H1 (cell line): ENCODE results near the gene MINDY1. TPM values are rescaled to one million over a fixed set of nuclear protein-coding genes. Genes with fewer than 3 reads are reported as not detected.

Source experiments
- CTCF ChIA-PET: fragments of 300-600 bp; sonication (Branson Sonifier 250); formaldehyde crosslinking; loops from one replicate; lab custom pipeline; 2021; ENCODE audit not compliant: partially characterized antibody; lab: Charles Lee
- POLR2A ChIA-PET: fragments of 300-600 bp; sonication (Branson Sonifier 250); formaldehyde crosslinking; loops from one replicate; lab custom pipeline; 2021; ENCODE audit warnings: inconsistent platforms; ENCODE audit not compliant: partially characterized antibody; lab: Charles Lee
- DNase-seq, 2 experiments: peaks; one replicate each; pipeline versions ENCODE4 v3.0.0 to v3.0.0-alpha.2; 2010 to 2022; ENCODE audit warnings: low spot score in 2 of 2, low read depth in 1 of 2, mixed read lengths in 1 of 2
- FAIRE-seq: peaks from 2 replicates; lab custom pipeline; 2011; peaks lifted over from hg19 to GRCh38; lab: Jason Lieb, UNC
- H2AFZ ChIP-seq: 2 replicates; pipeline ENCODE4 v1.8.1; 2012; ENCODE audit warnings: low read length, inconsistent platforms
- H2AK5ac ChIP-seq: 2 replicates; pipeline ENCODE4 v1.6.1; 2013; ENCODE audit warnings: low read depth, low read length
- H2BK120ac ChIP-seq: replicated peaks from 2 replicates; pipeline ENCODE3; 2013; ENCODE audit warnings: low read depth, low read length, inconsistent platforms
- H2BK12ac ChIP-seq: 2 replicates; pipeline ENCODE4 v1.6.1; 2013; ENCODE audit warnings: low read depth, low read length
- H2BK15ac ChIP-seq: 2 replicates; pipeline ENCODE4 v1.6.1; 2013; ENCODE audit warnings: low read length
- H2BK20ac ChIP-seq: 2 replicates; pipeline ENCODE4 v1.6.1; 2013; ENCODE audit warnings: low read length
- H2BK5ac ChIP-seq: 2 replicates; pipeline ENCODE4 v1.6.1; 2013; ENCODE audit warnings: low read depth, low read length
- H3K14ac ChIP-seq: 2 replicates; pipeline ENCODE4 v1.6.1; 2013; ENCODE audit warnings: inconsistent platforms; ENCODE audit not compliant: insufficient read length
- H3K18ac ChIP-seq: 2 replicates; pipeline ENCODE4 v1.6.1; 2013; ENCODE audit warnings: low read length; ENCODE audit errors: extremely low read depth
- H3K23ac ChIP-seq: 2 replicates; pipeline ENCODE4 v1.6.1; 2013; ENCODE audit warnings: inconsistent platforms; ENCODE audit not compliant: insufficient read length
- H3K23me2 ChIP-seq: 2 replicates; pipeline ENCODE4 v1.6.1; 2013; ENCODE audit warnings: low read depth, low read length
- H3K27ac ChIP-seq: 2 replicates; pipeline ENCODE4 v1.6.1; 2011; ENCODE audit warnings: low read depth, low read length, inconsistent platforms
- H3K27me3 ChIP-seq, 4 experiments: replicated peaks in 1 of 4; 1 replicate in 1 of 4; 2 replicates in 3 of 4; pipeline versions ENCODE4 v1.6.1 to v1.8.1; 2011 to 2013; ENCODE audit warnings: low read length in 3 of 4, mild to moderate bottlenecking in 3 of 4, inconsistent platforms in 2 of 4, mixed read lengths in 2 of 4, moderate library complexity in 1 of 4; ENCODE audit not compliant: control insufficient read depth in 3 of 4, insufficient read depth in 3 of 4; ENCODE audit errors: extremely low read depth in 1 of 4
- H3K36me3 ChIP-seq, 4 experiments: 2 replicates each; pipeline versions ENCODE4 v1.6.1 to v1.8.1; 2011 to 2013; ENCODE audit warnings: mild to moderate bottlenecking in 4 of 4, low read length in 3 of 4, moderate library complexity in 2 of 4, control low read depth in 1 of 4, inconsistent platforms in 1 of 4; ENCODE audit not compliant: insufficient read depth in 4 of 4, control insufficient read depth in 2 of 4
- H3K4ac ChIP-seq: replicated peaks from 2 replicates; pipeline ENCODE3; 2013; ENCODE audit warnings: low read length, low read depth, mixed read lengths, inconsistent platforms; ENCODE audit not compliant: insufficient read length
- H3K4me1 ChIP-seq, 4 experiments: replicated peaks in 1 of 4; 1 replicate in 1 of 4; 2 replicates in 3 of 4; pipeline versions ENCODE4 v1.6.1 to v1.8.1; 2011 to 2013; ENCODE audit warnings: low read length in 3 of 4, inconsistent platforms in 2 of 4, mixed read lengths in 1 of 4; ENCODE audit not compliant: insufficient read depth in 4 of 4, control insufficient read depth in 3 of 4
- H3K4me2 ChIP-seq, 2 experiments: 2 replicates each; pipeline versions ENCODE4 v1.6.1 to v1.8.1; 2011 to 2013; ENCODE audit warnings: low read depth in 2 of 2, low read length in 2 of 2, control low read depth in 1 of 2, inconsistent platforms in 1 of 2, mild to moderate bottlenecking in 1 of 2; ENCODE audit not compliant: insufficient read depth in 1 of 2
- H3K4me3 ChIP-seq, 4 experiments: fragments of 200-600, 300-600 bp in 1 of 4; sonication (generic), shearing (Covaris generic), sonication (Bioruptor Twin) in 1 of 4; 2 replicates each; pipeline versions ENCODE4 v1.5.1 to v1.8.1; 2011 to 2016; ENCODE audit warnings: low read length in 4 of 4, low read depth in 3 of 4, control low read depth in 2 of 4, inconsistent platforms in 2 of 4, mild to moderate bottlenecking in 2 of 4, mixed read lengths in 1 of 4, moderate library complexity in 1 of 4; ENCODE audit not compliant: insufficient read depth in 2 of 4; ENCODE audit errors: extremely low read depth in 1 of 4
- H3K56ac ChIP-seq: replicated peaks from 2 replicates; pipeline ENCODE3; 2013; ENCODE audit warnings: low read depth, mild to moderate bottlenecking, mixed read lengths, low read length, inconsistent platforms; ENCODE audit not compliant: insufficient read length
- H3K79me1 ChIP-seq: 2 replicates; pipeline ENCODE4 v1.6.1; 2013; ENCODE audit warnings: low read depth, low read length, control low read depth
- H3K79me2 ChIP-seq, 2 experiments: 2 replicates each; pipeline versions ENCODE4 v1.6.1 to v1.8.1; 2012 to 2013; ENCODE audit warnings: low read length in 2 of 2, mild to moderate bottlenecking in 2 of 2, inconsistent platforms in 1 of 2; ENCODE audit not compliant: insufficient read depth in 2 of 2, control insufficient read depth in 1 of 2
- H3K9ac ChIP-seq, 4 experiments: replicated peaks in 1 of 4; 1 replicate in 1 of 4; 2 replicates in 3 of 4; pipeline versions ENCODE4 v1.6.1 to v1.8.1; 2011 to 2013; ENCODE audit warnings: low read depth in 3 of 4, low read length in 3 of 4, control low read depth in 2 of 4, mild to moderate bottlenecking in 2 of 4, moderate library complexity in 2 of 4, inconsistent platforms in 1 of 4; ENCODE audit errors: extremely low read depth in 1 of 4
- H3K9me3 ChIP-seq, 2 experiments: 2 replicates each; pipeline versions ENCODE4 v1.6.1 to v1.8.1; 2012 to 2013; ENCODE audit warnings: mild to moderate bottlenecking in 2 of 2, moderate library complexity in 2 of 2, control low read depth in 1 of 2, inconsistent platforms in 1 of 2, low read depth in 1 of 2, low read length in 1 of 2, mixed read lengths in 1 of 2; ENCODE audit not compliant: insufficient read depth in 2 of 2
- H4K20me1 ChIP-seq, 2 experiments: replicated peaks in 1 of 2; 2 replicates each; pipeline versions ENCODE3 to v1.8.1; 2011 to 2013; ENCODE audit warnings: inconsistent platforms in 2 of 2, low read length in 2 of 2, mild to moderate bottlenecking in 1 of 2; ENCODE audit not compliant: insufficient read depth in 2 of 2, control insufficient read depth in 1 of 2
- H4K5ac ChIP-seq: 2 replicates; pipeline ENCODE4 v1.6.1; 2013; ENCODE audit warnings: low read length, low read depth, mixed read lengths, inconsistent platforms; ENCODE audit not compliant: insufficient read length
- H4K8ac ChIP-seq: 2 replicates; pipeline ENCODE4 v1.8.0; 2013; ENCODE audit warnings: mild to moderate bottlenecking, moderate library complexity, low read length, inconsistent platforms; ENCODE audit not compliant: insufficient read depth; ENCODE audit errors: extremely low read depth
- H4K91ac ChIP-seq: replicated peaks from 2 replicates; pipeline ENCODE3; 2013; ENCODE audit warnings: low read length, mixed read lengths, inconsistent platforms; ENCODE audit not compliant: insufficient read length
- EZH2 ChIP-seq: fragments of 200-600 bp; sonication (generic); IDR thresholded peaks from 2 replicates; pipeline ENCODE4 v1.7.1; 2012; ENCODE audit warnings: low read depth, mild to moderate bottlenecking, moderate library complexity, low read length, inconsistent platforms; ENCODE audit not compliant: severe bottlenecking
- GABPA ChIP-seq: IDR thresholded peaks from 2 replicates; pipeline ENCODE4 v1.6.1; 2011; ENCODE audit warnings: mild to moderate bottlenecking, low read length, moderate library complexity, borderline replicate concordance; ENCODE audit not compliant: insufficient read depth
- SIX5 ChIP-seq: IDR thresholded peaks from 2 replicates; pipeline ENCODE4 v1.6.1; 2011; ENCODE audit warnings: mild to moderate bottlenecking, low read depth, low read length
- SP4 ChIP-seq: IDR thresholded peaks from 2 replicates; pipeline ENCODE4 v1.6.1; 2012; ENCODE audit warnings: low read length, inconsistent platforms
- WGBS, 2 experiments: shearing (Covaris generic) in 1 of 2; methylation state at CpG; one replicate each; pipeline versions ENCODE4 v1.1.6 to v1.1.7; 2013 to 2015; ENCODE audit warnings: low lambda C conversion rate in 2 of 2, mixed read lengths in 2 of 2, inconsistent platforms in 1 of 2, low coverage in 1 of 2, missing lambda C conversion rate in 1 of 2; ENCODE audit not compliant: insufficient replicate concordance in 2 of 2, insufficient coverage in 1 of 2, insufficient read length in 1 of 2; ENCODE audit errors: extremely low coverage in 1 of 2, missing lambda C conversion rate in 1 of 2; 5-methylcytosine and 5-hydroxymethylcytosine counted together
- polyA plus RNA-seq, 7 experiments: library from polyadenylated mRNA; depleted of rRNA in 3 of 7; stranded (reverse) in 5 of 7; unstranded in 2 of 7; fragments of >200 nt in 5 of 7; fragments of 200-250 nt in 2 of 7; gene quantifications; 1 replicate in 5 of 7; 2 replicates in 1 of 7; 4 replicates in 1 of 7; pipeline versions ENCODE4 v1.2.1 to v1.2.3, GENCODE V29; 2011 to 2013; ENCODE audit warnings: missing spikeins in 2 of 7, mixed read lengths in 2 of 7
- total RNA-seq: library from RNA; stranded (reverse); fragmentation: NEBNext Ultra II Directional; extraction: Animal tissue kit (Norgen Biotek cat#: 25700); gene quantifications from 2 replicates; pipeline ENCODE4 v1.2.1, GENCODE V29; 2021
- TF ChIP-seq, protein P1 (sequence below): IDR thresholded peaks from 2 replicates; pipeline ENCODE4 v1.6.1; 2011; ENCODE audit warnings: low read depth, mild to moderate bottlenecking, low read length; ENCODE audit not compliant: insufficient read depth
- TF ChIP-seq, protein P2 (sequence below): IDR thresholded peaks from 2 replicates; pipeline ENCODE4 v1.6.1; 2012; ENCODE audit warnings: inconsistent platforms
- TF ChIP-seq, protein P3 (sequence below), 3 experiments: IDR thresholded peaks; 1 replicate in 2 of 3; 2 replicates in 1 of 3; pipeline versions ENCODE4 v1.5.1 to v1.6.1; 2011; ENCODE audit warnings: low read length in 3 of 3, mild to moderate bottlenecking in 3 of 3, inconsistent platforms in 2 of 3, low read depth in 1 of 3, moderate library complexity in 1 of 3; ENCODE audit not compliant: insufficient read depth in 1 of 3; ENCODE audit errors: control extremely low read depth in 1 of 3

Gene MINDY1
- total and polyA plus RNA-seq, 2 of the 8 experiments (the other 6 are each of a cell fraction or from before 2014, with no cell fraction given) = 10.3 to 11.4 TPM

DNA sequence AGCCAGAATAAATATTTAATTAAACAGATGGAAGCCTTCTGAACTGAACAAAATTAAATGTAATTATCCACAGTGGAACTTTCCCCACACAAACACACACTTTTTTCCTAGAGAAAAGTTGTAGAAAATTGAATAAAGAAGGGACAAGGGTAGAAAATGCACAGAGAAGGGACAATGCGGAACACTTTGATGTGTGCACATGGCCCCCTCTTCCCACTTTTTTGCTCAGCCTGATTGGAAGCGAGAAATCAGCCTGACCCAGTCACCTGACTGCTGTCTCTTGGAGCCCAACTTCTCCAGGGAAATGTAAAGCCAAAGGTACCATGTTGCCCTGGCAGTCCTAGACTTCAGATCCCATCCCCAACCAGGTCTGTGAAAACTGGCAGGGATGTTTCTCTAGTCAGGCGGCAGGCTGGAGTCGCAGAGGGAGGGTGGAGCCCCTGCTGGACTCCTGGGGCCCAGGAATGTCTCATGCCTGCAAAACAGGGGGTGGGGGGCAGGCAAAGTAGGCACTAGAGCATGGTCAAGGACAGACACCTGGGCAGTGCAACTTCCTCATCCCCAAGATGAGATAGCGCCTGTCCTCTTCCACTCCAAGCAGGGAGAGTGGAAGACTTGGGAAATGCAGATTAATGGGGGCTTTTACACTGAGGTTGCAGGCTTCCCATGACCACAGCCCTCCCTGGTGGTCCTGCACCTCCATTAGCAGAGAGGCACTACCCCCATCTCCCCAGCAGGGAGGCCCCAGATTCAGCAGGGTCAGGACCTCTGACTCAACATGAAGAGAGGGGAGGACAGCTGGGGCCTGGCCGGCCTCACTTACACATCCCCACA, 34.9 kb downstream of the MINDY1 start:
- POLR2A ChIA-PET = interaction anchor here (0.6 to 10.5 kb wide), 13 partner anchors 6 to 809 kb away, joined by 3 to 133 read pairs (median 5); partner anchors contain the start of genes ANXA9 and MINDY1
- Histone ChIP-seq H3K23ac (no peak overlapping the region), H3K4me2 (peak overlapping the region; percentile 83 to 93), H3K79me2 (peaks cover 21 to 61% of the 10 kb centered on the region in 2 experiments), H3K4me1 (peaks cover 18 to 39% (median 30%) of the 10 kb centered on the region in 4 experiments), H4K8ac (no peak overlapping the region), H3K36me3 (peaks cover 11 to 24% (median 22%) of the 10 kb centered on the region in 4 experiments), H3K4me3 (peak overlapping the region in 2 of 4 experiments; percentile 79 to 91; a peak in 4 of 8 replicates), H2AFZ (no peak overlapping the region), H4K20me1 (peaks cover 18 to 23% of the 10 kb centered on the region in 2 experiments), H2BK5ac (peak overlapping the region; percentile 78), H3K27me3 (no peaks in the 10 kb centered on the region), H3K56ac (no peak overlapping the region), H3K9ac (no peak overlapping the region; a peak in 1 of 7 replicates), H3K9me3 (no peaks in the 10 kb centered on the region), H3K23me2 (peaks cover 12% of the 10 kb centered on the region; the same call in 1 of the 2 replicates), H3K14ac (no peak overlapping the region), H3K18ac (peak overlapping the region; percentile 55; the same call in 1 of the 2 replicates), H2AK5ac (no peak overlapping the region), H3K4ac (no peak overlapping the region), H2BK15ac (no peak overlapping the region), H2BK12ac (peak overlapping the region; percentile 51; the same call in 1 of the 2 replicates), H4K91ac (no peak overlapping the region), H4K5ac (peak overlapping the region; percentile 15), H2BK20ac (peak overlapping the region; percentile 82; the same call in 1 of the 2 replicates), H3K27ac (no peak overlapping the region), H2BK120ac (no peak overlapping the region), H3K79me1 (peaks cover 17% of the 10 kb centered on the region)
- WGBS, 2 experiments = 56% methylated on average over 6 of the region's 6 CpGs; no CpG with 5 or more reads in 1 of the 2 experiments
- CTCF ChIA-PET = interaction anchor here (0.8 to 4.3 kb wide), 6 partner anchors 9 to 35 kb away, joined by 3 to 34 read pairs (median 12); partner anchors contain the start of genes ANXA9 and MINDY1
- peak in 1 of 2 experiments; percentile 57 for DNase-seq
- no peak for FAIRE-seq
- TF ChIP-seq SP4 = no peak
- TF ChIP-seq SIX5 = no peak
- no peak for TF ChIP-seq GABPA
- TF ChIP-seq, protein P1, sequence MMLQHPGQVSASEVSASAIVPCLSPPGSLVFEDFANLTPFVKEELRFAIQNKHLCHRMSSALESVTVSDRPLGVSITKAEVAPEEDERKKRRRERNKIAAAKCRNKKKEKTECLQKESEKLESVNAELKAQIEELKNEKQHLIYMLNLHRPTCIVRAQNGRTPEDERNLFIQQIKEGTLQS = no peak
- TF ChIP-seq EZH2 = no peak
- TF ChIP-seq, protein P2, sequence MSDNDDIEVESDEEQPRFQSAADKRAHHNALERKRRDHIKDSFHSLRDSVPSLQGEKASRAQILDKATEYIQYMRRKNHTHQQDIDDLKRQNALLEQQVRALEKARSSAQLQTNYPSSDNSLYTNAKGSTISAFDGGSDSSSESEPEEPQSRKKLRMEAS = peak; percentile 25; the same call in 1 of the 2 replicates
- TF ChIP-seq, protein P3, sequence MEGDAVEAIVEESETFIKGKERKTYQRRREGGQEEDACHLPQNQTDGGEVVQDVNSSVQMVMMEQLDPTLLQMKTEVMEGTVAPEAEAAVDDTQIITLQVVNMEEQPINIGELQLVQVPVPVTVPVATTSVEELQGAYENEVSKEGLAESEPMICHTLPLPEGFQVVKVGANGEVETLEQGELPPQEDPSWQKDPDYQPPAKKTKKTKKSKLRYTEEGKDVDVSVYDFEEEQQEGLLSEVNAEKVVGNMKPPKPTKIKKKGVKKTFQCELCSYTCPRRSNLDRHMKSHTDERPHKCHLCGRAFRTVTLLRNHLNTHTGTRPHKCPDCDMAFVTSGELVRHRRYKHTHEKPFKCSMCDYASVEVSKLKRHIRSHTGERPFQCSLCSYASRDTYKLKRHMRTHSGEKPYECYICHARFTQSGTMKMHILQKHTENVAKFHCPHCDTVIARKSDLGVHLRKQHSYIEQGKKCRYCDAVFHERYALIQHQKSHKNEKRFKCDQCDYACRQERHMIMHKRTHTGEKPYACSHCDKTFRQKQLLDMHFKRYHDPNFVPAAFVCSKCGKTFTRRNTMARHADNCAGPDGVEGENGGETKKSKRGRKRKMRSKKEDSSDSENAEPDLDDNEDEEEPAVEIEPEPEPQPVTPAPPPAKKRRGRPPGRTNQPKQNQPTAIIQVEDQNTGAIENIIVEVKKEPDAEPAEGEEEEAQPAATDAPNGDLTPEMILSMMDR (IDR thresholded peaks at IDR 0.05; ENCODE audit: control extremely low read depth in 1 of 3, insufficient read depth in 1 of 3, low read depth in 1 of 3, low read length in 3 of 3) = peak; percentile 15 to 42 (median 33)
